Measurements from ENCODE around the gene ATG101. TPM values are rescaled to one million over a fixed set of nuclear protein-coding genes. Genes with fewer than 3 reads are reported as not detected.

Gene ATG101
- total and polyA plus RNA-seq, 2 of the 13 experiments (the other 11 are each of a cell fraction or from before 2014, with no cell fraction given): 58.2 to 67.7 TPM

- peak; percentile 45; the same call in 1 of the 2 replicates for TF ChIP-seq PAXIP1 (CRISPR knock-in tag; conservative IDR thresholded peaks at IDR 0.05)
- no peak for TF ChIP-seq ZNF850 (CRISPR knock-in tag; conservative IDR thresholded peaks at IDR 0.05)
- TF ChIP-seq NKX3-1 (CRISPR knock-in tag; IDR thresholded peaks at IDR 0.05): peak; percentile 28; the same call in 1 of the 2 replicates
- TF ChIP-seq ZNF547 (CRISPR knock-in tag; IDR thresholded peaks at IDR 0.05): no peak
- no peak for TF ChIP-seq SOX13 (IDR thresholded peaks at IDR 0.05)
- TF ChIP-seq SOX13 (CRISPR knock-in tag; conservative IDR thresholded peaks at IDR 0.05 in 1 of 2, IDR thresholded peaks at IDR 0.05 in 1 of 2): peak in 1 of 2 experiments; percentile 18; a peak in 1 of 4 replicates
- no peak for TF ChIP-seq ZBTB14 (CRISPR knock-in tag; IDR thresholded peaks at IDR 0.05)
- no peak; the same call in 1 of the 2 replicates for TF ChIP-seq HES4 (CRISPR knock-in tag; IDR thresholded peaks at IDR 0.05; ENCODE audit: borderline replicate concordance)
- TF ChIP-seq BCL3 (CRISPR knock-in tag; IDR thresholded peaks at IDR 0.05): no peak
- no peak for TF ChIP-seq ZNF562 (CRISPR knock-in tag; IDR thresholded peaks at IDR 0.05; ENCODE audit: borderline replicate concordance)
- TF ChIP-seq ZNF20 (CRISPR knock-in tag; IDR thresholded peaks at IDR 0.05): no peak
- 0 out of 2 replicates have a peak, but pooled peaks have one; percentile 35 for TF ChIP-seq ZMAT3 (CRISPR knock-in tag; conservative IDR thresholded peaks at IDR 0.05)
- peak; percentile 9; the same call in 1 of the 2 replicates for TF ChIP-seq SP5 (CRISPR knock-in tag; IDR thresholded peaks at IDR 0.05; ENCODE audit: borderline replicate concordance, low read depth)
- TF ChIP-seq AFF4 (CRISPR knock-in tag; IDR thresholded peaks at IDR 0.05): no peak
- peak; percentile 85 for TF ChIP-seq KDM5B (CRISPR knock-in tag; IDR thresholded peaks at IDR 0.05; ENCODE audit: borderline replicate concordance)
- no peak for TF ChIP-seq MBD4 (IDR thresholded peaks at IDR 0.05; ENCODE audit: borderline replicate concordance, low read length)
- TF ChIP-seq GPN1 (CRISPR knock-in tag; IDR thresholded peaks at IDR 0.05; ENCODE audit: borderline replicate concordance): no peak
- peak; percentile 73; the same call in 1 of the 2 replicates for TF ChIP-seq ISL2 (CRISPR knock-in tag; IDR thresholded peaks at IDR 0.05)
- TF ChIP-seq MTA3 (CRISPR knock-in tag; IDR thresholded peaks at IDR 0.05): no peak
Measured at GRCh38 chr12:52069327-52070184, at the start of gene ATG101 (continued).

Data from HepG2 (cell line).